SW 1271 (cell line): ENCODE data around the gene LRBA.
"Not testable (repeated sequence)": the region's sequence is repeated elsewhere in the genome, so short reads cannot be mapped to it uniquely, and the experiment has no call there.

Experiments used
- DNase-seq, 2 experiments: peaks; one replicate each; lab custom pipeline; 2025; lab: John Stamatoyannopoulos, UW

The LRBA gene

GRCh38 chr4:150418757-150419410 lies 596.2 kb downstream of the LRBA start:
- DNase-seq, result no peak

- DNase-seq, result no peak
Measured at GRCh38 chr4:150415213-150415612, 599.9 kb downstream of the LRBA start.

- DNase-seq, result no peak
Measured at GRCh38 chr4:150411520-150411919, 603.6 kb downstream of the LRBA start.

GRCh38 chr4:150402871-150403272 lies 612.2 kb downstream of the LRBA start:
- no peak for DNase-seq

- no peak for DNase-seq
Measured at GRCh38 chr4:150401083-150401687, 613.9 kb downstream of the LRBA start.

GRCh38 chr4:150395872-150396271 lies 619.2 kb downstream of the LRBA start:
- DNase-seq, result no peak

GRCh38 chr4:150394046-150394445 lies 621.0 kb downstream of the LRBA start:
- no peak for DNase-seq

- no peak for DNase-seq
Measured at GRCh38 chr4:150391052-150391451, 624.0 kb downstream of the LRBA start.

- no peak for DNase-seq
Measured at GRCh38 chr4:150390531-150390910, 624.6 kb downstream of the LRBA start.

GRCh38 chr4:150389896-150390530 lies 625.1 kb downstream of the LRBA start:
- no peak for DNase-seq

GRCh38 chr4:150387981-150388380 lies 627.1 kb downstream of the LRBA start:
- DNase-seq, result no peak

- not testable (repeated sequence) for DNase-seq
Measured at GRCh38 chr4:150386415-150386814, 628.7 kb downstream of the LRBA start.

- DNase-seq, result peak in 1 of 2 experiments; percentile 4
Measured at GRCh38 chr4:150385606-150386005, 629.5 kb downstream of the LRBA start.

GRCh38 chr4:150384249-150384648 lies 630.8 kb downstream of the LRBA start:
- no peak for DNase-seq

GRCh38 chr4:150382028-150382427 lies 633.1 kb downstream of the LRBA start:
- DNase-seq, result no peak

GRCh38 chr4:150381609-150382008 lies 633.5 kb downstream of the LRBA start:
- DNase-seq, result no peak

GRCh38 chr4:150381036-150381435 lies 634.0 kb downstream of the LRBA start:
- no peak for DNase-seq

- no peak for DNase-seq
Measured at GRCh38 chr4:150379454-150379853, 635.6 kb downstream of the LRBA start.

- DNase-seq, result no peak
Measured at GRCh38 chr4:150375025-150375424, 640.1 kb downstream of the LRBA start.

GRCh38 chr4:150371869-150372268 lies 643.2 kb downstream of the LRBA start:
- no peak for DNase-seq

- no peak for DNase-seq
Measured at GRCh38 chr4:150369434-150370380, 645.4 kb downstream of the LRBA start.

- no peak for DNase-seq
Measured at GRCh38 chr4:150368667-150369066, 646.4 kb downstream of the LRBA start.
